Hepatocyte (in vitro differentiated cells): ENCODE data around the gene CLDN12. TPM values are rescaled to one million over a fixed set of nuclear protein-coding genes. Genes with fewer than 3 reads are reported as not detected.

Experiments used
- DNase-seq: peaks from one replicate; pipeline ENCODE4 v3.0.0-alpha.2; 2016; ENCODE audit warnings: low spot score
- H2AFZ ChIP-seq: fragments of 200-600 bp; sonication (generic); 2 replicates; pipeline ENCODE4 v1.6.0; 2016; ENCODE audit warnings: antibody characterized with exemption, mild to moderate bottlenecking
- H3K27ac ChIP-seq: fragments of 200-600 bp; sonication (generic); 2 replicates; pipeline ENCODE4 v1.5.1; 2016; ENCODE audit warnings: mild to moderate bottlenecking
- H3K27me3 ChIP-seq: fragments of 200-600 bp; sonication (generic); 2 replicates; pipeline ENCODE4 v1.6.1; 2016
- H3K36me3 ChIP-seq: fragments of 200-600 bp; sonication (generic); replicated peaks from 2 replicates; pipeline ENCODE4 v1.5.1; 2016; ENCODE audit warnings: low read depth; ENCODE audit not compliant: insufficient read depth
- H3K4me1 ChIP-seq: fragments of 200-600 bp; sonication (generic); 2 replicates; pipeline ENCODE4 v1.5.1; 2016; ENCODE audit warnings: mild to moderate bottlenecking, moderate library complexity; ENCODE audit not compliant: insufficient read depth
- H3K4me2 ChIP-seq: fragments of 200-600 bp; sonication (generic); 2 replicates; pipeline ENCODE4 v1.6.0; 2016
- H3K4me3 ChIP-seq: fragments of 200-600 bp; sonication (generic); 2 replicates; pipeline ENCODE4 v1.5.1; 2016; ENCODE audit warnings: mild to moderate bottlenecking
- H3K79me2 ChIP-seq: fragments of 200-600 bp; sonication (generic); 2 replicates; pipeline ENCODE4 v1.6.0; 2017; ENCODE audit warnings: mild to moderate bottlenecking
- H3K9me2 ChIP-seq: fragments of 200-600 bp; sonication (generic); replicated peaks from 2 replicates; pipeline ENCODE4 v1.6.0; 2017; ENCODE audit warnings: mild to moderate bottlenecking; ENCODE audit not compliant: insufficient read depth
- H3K9me3 ChIP-seq: fragments of 200-600 bp; sonication (generic); 2 replicates; pipeline ENCODE4 v1.5.1; 2016; ENCODE audit warnings: low read depth, mild to moderate bottlenecking
- H4K20me1 ChIP-seq: fragments of 200-600 bp; sonication (generic); 2 replicates; pipeline ENCODE4 v1.6.0; 2016; ENCODE audit warnings: mild to moderate bottlenecking; ENCODE audit not compliant: insufficient read depth, poor library complexity, severe bottlenecking
- EZH2 ChIP-seq: fragments of 200-600 bp; sonication (generic); IDR thresholded peaks from 2 replicates; pipeline ENCODE4 v1.6.1; 2016; ENCODE audit warnings: antibody characterized with exemption, mild to moderate bottlenecking, borderline replicate concordance
- EZH2phosphoT487 ChIP-seq: fragments of 200-600 bp; sonication (generic); IDR thresholded peaks from one replicate; pipeline ENCODE4 v1.6.1; 2018; ENCODE audit warnings: antibody characterized with exemption, mild to moderate bottlenecking, low read depth, moderate library complexity; ENCODE audit not compliant: unreplicated experiment, severe bottlenecking
- WGBS: methylation state at CpG from one replicate; pipeline ENCODE4 v1.1.6; 2016; ENCODE audit warnings: low lambda C conversion rate; ENCODE audit errors: missing lambda C conversion rate; 5-methylcytosine and 5-hydroxymethylcytosine counted together
- polyA plus RNA-seq: library from polyadenylated mRNA; unstranded; fragments of >200 nt; fragmentation: Nextera tagmentation; extraction: Ambion mirVana; gene quantifications from 2 replicates; pipeline ENCODE4 v1.2.1, GENCODE V29; 2016
- total RNA-seq: library from RNA; depleted of rRNA; stranded (reverse); fragments of >200 nt; gene quantifications from 2 replicates; pipeline ENCODE4 v1.2.3, GENCODE V29; 2014
- TF ChIP-seq, protein P1 (sequence below): fragments of 200-600 bp; sonication (generic); IDR thresholded peaks from 2 replicates; pipeline ENCODE4 v1.5.1; 2016; ENCODE audit warnings: antibody characterized with exemption, mild to moderate bottlenecking; ENCODE audit not compliant: poor library complexity

CLDN12 gene
- total and polyA plus RNA-seq, 2 experiments from 2014 or later = 21.2 to 53.0 TPM

DNA sequence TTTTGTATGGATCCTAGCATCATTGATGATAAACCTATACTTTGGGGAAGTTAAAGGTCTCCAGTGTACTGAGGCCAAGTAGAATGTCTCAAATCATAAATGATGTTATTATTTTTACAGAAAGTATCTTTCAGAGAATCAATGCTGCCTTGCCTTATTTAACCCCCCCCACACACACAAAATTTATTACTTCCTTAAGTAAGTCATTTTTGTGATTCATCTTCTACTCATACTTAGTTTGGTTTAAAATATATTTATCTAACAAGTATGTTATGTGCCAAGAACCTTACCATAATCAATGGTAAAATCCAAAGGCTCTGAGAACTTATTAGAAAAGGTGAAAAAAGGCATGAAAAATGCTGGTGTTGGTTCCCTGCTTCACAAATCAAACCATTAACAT is 18.8 kb upstream of the CLDN12 start:
- TF ChIP-seq, protein P1, sequence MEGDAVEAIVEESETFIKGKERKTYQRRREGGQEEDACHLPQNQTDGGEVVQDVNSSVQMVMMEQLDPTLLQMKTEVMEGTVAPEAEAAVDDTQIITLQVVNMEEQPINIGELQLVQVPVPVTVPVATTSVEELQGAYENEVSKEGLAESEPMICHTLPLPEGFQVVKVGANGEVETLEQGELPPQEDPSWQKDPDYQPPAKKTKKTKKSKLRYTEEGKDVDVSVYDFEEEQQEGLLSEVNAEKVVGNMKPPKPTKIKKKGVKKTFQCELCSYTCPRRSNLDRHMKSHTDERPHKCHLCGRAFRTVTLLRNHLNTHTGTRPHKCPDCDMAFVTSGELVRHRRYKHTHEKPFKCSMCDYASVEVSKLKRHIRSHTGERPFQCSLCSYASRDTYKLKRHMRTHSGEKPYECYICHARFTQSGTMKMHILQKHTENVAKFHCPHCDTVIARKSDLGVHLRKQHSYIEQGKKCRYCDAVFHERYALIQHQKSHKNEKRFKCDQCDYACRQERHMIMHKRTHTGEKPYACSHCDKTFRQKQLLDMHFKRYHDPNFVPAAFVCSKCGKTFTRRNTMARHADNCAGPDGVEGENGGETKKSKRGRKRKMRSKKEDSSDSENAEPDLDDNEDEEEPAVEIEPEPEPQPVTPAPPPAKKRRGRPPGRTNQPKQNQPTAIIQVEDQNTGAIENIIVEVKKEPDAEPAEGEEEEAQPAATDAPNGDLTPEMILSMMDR = no peak
- no peak for TF ChIP-seq EZH2phosphoT487
- H3K27ac ChIP-seq = no peak overlapping the region
- H2AFZ ChIP-seq = no peak overlapping the region
- no peaks in the 10 kb centered on the region for H3K36me3 ChIP-seq
- no peaks in the 10 kb centered on the region for H3K79me2 ChIP-seq
- no peaks in the 10 kb centered on the region for H3K9me2 ChIP-seq
- no peaks in the 10 kb centered on the region for H3K27me3 ChIP-seq
- no peaks in the 10 kb centered on the region for H3K9me3 ChIP-seq
- no peak overlapping the region for H3K4me3 ChIP-seq
- DNase-seq = no peak
- no peaks in the 10 kb centered on the region for H3K4me1 ChIP-seq
- H3K4me2 ChIP-seq = no peak overlapping the region
- no peaks in the 10 kb centered on the region for H4K20me1 ChIP-seq

DNA sequence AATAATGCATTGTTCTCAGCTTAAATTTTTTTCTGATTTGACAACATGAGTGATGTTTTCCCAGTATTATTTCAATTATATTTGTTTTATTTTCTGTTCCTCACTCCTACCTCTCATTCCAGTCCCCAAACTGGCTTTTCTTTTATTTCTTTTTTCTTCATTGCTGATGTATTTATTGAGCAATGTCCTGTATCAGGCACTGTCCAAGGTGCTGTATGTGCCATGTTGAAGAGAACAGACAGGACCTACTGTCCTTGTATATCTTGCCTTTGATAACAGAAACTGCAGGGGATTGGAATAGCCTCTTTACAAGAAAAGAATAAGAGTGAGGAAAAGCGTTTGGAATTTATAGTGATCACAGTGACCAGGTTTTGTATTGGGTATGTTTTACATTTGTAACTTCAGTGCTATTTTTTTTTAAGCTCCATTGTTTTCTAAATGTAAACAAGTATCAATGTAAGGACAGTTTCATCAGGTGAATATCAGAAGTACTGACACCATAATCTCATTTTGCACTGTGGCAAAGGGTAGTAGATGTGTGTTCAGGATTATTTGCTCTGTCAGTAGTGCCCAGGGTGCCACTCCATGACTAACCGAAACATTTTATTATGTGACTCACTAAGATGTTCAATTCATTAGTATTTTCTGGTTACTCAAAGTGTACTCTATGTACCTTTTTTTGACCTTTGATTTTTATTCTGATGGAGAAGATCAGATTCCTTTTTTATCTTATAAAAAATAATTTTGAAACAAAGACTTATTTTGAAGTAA is 15.6 kb upstream of the CLDN12 start:
- Histone ChIP-seq H3K79me2 (no peaks in the 10 kb centered on the region), H3K9me2 (no peaks in the 10 kb centered on the region), H2AFZ (no peak overlapping the region), H3K4me2 (no peak overlapping the region), H3K27me3 (no peaks in the 10 kb centered on the region), H3K27ac (no peak overlapping the region), H4K20me1 (no peaks in the 10 kb centered on the region), H3K36me3 (no peaks in the 10 kb centered on the region), H3K9me3 (no peaks in the 10 kb centered on the region), H3K4me3 (no peak overlapping the region), H3K4me1 (no peaks in the 10 kb centered on the region)
- WGBS = 93% methylated on average over 2 of the region's 2 CpGs
- no peak for DNase-seq
- no peak for TF ChIP-seq EZH2phosphoT487
- TF ChIP-seq, protein P1 = no peak
- no peak for TF ChIP-seq EZH2

DNA sequence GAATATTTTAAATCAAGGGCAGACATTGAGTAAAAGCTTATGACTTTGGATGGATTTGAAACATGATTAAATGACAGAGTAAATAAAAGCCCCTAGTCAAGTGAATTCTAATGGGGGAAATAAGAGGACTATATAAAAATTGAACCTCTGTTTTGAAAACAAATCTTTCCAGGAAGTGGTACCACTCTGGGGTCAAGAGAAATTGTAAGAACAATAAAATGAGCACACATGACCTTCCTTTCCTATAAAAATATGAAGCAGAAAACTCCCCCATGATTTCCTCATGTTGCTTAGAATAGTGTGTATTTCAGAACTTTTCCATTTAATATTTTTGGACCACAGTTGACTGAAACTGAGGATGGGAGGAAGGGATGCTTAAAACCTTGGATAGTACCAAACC is 12.3 kb upstream of the CLDN12 start:
- TF ChIP-seq, protein P1 = no peak
- no peak for TF ChIP-seq EZH2
- TF ChIP-seq EZH2phosphoT487 = no peak
- Histone ChIP-seq H2AFZ (no peak overlapping the region), H3K36me3 (no peaks in the 10 kb centered on the region), H3K4me3 (no peak overlapping the region), H3K27me3 (no peaks in the 10 kb centered on the region), H3K79me2 (no peaks in the 10 kb centered on the region), H4K20me1 (no peaks in the 10 kb centered on the region), H3K9me2 (no peaks in the 10 kb centered on the region), H3K27ac (no peak overlapping the region), H3K9me3 (no peaks in the 10 kb centered on the region), H3K4me1 (no peaks in the 10 kb centered on the region), H3K4me2 (no peak overlapping the region)
- no peak for DNase-seq
